Left ventricle myocardium inferior (tissue), 1 donor: ENCODE data around the gene VPS50. TPM values are rescaled to one million over a fixed set of nuclear protein-coding genes. Genes with fewer than 3 reads are reported as not detected.

Experiments
- DNase-seq: peaks from one replicate; pipeline ENCODE4 v3.0.0-alpha.2; 2020
- H3K27ac ChIP-seq: fragments of 200-600 bp; replicated peaks from 2 replicates; pipeline ENCODE4 v1.8.0; 2021
- H3K27me3 ChIP-seq: fragments of 200-600 bp; 2 replicates; pipeline ENCODE4 v1.8.0; 2021; ENCODE audit warnings: low read depth
- H3K36me3 ChIP-seq: fragments of 200-600 bp; 2 replicates; pipeline ENCODE4 v1.8.0; 2021
- H3K4me1 ChIP-seq: fragments of 200-600 bp; 2 replicates; pipeline ENCODE4 v1.8.0; 2021
- H3K4me3 ChIP-seq: fragments of 200-600 bp; 2 replicates; pipeline ENCODE4 v1.8.0; 2021; ENCODE audit warnings: mild to moderate bottlenecking, moderate library complexity
- H3K9me3 ChIP-seq: fragments of 200-600 bp; replicated peaks from 2 replicates; pipeline ENCODE4 v1.8.0; 2021
- intact Hi-C: fragments of 100-400 bp; cut with micrococcal nuclease; formaldehyde crosslinking; loops from one replicate; pipeline ENCODE4 v1.11.0; 2022
- total RNA-seq: library from RNA; stranded (reverse); fragmentation: NEBNext Ultra II Directional; extraction: Animal tissue kit (Norgen Biotek cat#: 25700); gene quantifications from one replicate; pipeline ENCODE4 v1.2.1, GENCODE V29; 2021
- TF ChIP-seq, protein P1 (sequence below): fragments of 200-600 bp; IDR thresholded peaks from 2 replicates; pipeline ENCODE4 v1.8.0; 2021; ENCODE audit warnings: antibody characterized with exemption, mild to moderate bottlenecking, borderline replicate concordance
- donor health status: DM: no; HTN: yes; CAD: no; lungs with severe emphysema.

The VPS50 gene
- total RNA-seq, 1 donor from 2014 or later = 19.5 TPM

- Histone ChIP-seq H3K36me3 (peaks cover 9% of the 10 kb centered on the region), H3K27me3 (no peaks in the 10 kb centered on the region), H3K9me3 (no peaks in the 10 kb centered on the region), H3K4me1 (no peaks in the 10 kb centered on the region), H3K27ac (no peak overlapping the region), H3K4me3 (no peak overlapping the region)
- intact Hi-C loops = loop anchor here (10.0 kb wide), 1 partner anchor 313 kb away; no protein-coding TSS in a partner anchor
- no peak for DNase-seq
- TF ChIP-seq, protein P1, sequence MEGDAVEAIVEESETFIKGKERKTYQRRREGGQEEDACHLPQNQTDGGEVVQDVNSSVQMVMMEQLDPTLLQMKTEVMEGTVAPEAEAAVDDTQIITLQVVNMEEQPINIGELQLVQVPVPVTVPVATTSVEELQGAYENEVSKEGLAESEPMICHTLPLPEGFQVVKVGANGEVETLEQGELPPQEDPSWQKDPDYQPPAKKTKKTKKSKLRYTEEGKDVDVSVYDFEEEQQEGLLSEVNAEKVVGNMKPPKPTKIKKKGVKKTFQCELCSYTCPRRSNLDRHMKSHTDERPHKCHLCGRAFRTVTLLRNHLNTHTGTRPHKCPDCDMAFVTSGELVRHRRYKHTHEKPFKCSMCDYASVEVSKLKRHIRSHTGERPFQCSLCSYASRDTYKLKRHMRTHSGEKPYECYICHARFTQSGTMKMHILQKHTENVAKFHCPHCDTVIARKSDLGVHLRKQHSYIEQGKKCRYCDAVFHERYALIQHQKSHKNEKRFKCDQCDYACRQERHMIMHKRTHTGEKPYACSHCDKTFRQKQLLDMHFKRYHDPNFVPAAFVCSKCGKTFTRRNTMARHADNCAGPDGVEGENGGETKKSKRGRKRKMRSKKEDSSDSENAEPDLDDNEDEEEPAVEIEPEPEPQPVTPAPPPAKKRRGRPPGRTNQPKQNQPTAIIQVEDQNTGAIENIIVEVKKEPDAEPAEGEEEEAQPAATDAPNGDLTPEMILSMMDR = no peak
These were observed 9.9 kb downstream of the VPS50 start for GRCh38 chr7:93242106-93242505.

DNA sequence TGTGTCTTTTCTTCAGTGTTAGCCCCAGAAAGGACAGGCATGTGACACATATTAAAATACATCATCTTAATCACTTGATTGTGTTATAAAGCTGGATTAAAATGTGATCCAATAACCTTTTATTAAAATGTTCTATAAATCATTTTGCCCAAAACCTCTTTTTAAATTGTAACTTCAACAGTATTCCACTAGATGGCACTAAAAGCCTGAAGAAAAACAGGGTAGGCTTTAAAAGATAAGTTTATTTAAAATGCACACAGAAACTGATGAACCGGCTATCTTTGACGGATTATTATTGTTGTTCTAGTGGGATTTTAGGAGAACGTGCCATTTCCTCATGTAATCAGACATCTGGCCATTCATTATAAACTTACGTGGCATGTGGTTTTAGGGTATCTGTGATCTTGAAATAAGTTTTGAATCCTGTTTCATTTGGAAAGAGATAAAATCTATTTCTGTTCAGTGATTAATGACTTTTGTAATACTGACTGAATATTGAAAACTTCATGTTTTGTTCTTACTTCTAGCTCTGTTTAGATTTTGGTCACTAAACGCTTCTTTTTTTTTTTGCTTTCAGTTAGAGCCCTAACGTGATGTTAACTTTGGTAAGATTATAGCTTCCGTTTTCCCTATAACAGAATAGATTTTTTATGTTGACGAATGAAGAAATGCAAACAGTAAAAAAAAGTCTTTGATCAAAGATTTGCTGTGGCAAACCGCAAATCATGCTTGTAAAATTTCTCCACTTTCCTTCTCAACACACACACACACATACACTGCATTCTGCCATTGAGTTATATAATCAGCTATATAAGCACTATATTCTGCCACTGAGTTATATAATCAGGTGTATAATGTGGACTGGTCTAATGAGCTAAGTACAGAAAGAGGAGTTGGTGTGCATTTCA lies 13.6 kb downstream of the VPS50 start:
- peaks cover 5% of the 10 kb centered on the region for H3K4me1 ChIP-seq
- DNase-seq = no peak
- intact Hi-C loops = loop anchor here (10.0 kb wide), 1 partner anchor 309 kb away; no protein-coding TSS in a partner anchor
- no peak overlapping the region for H3K4me3 ChIP-seq
- TF ChIP-seq, protein P1 = peak; percentile 74
- no peaks in the 10 kb centered on the region for H3K27me3 ChIP-seq
- H3K9me3 ChIP-seq = no peaks in the 10 kb centered on the region
- H3K36me3 ChIP-seq = peaks cover 9% of the 10 kb centered on the region
- no peak overlapping the region for H3K27ac ChIP-seq

DNA sequence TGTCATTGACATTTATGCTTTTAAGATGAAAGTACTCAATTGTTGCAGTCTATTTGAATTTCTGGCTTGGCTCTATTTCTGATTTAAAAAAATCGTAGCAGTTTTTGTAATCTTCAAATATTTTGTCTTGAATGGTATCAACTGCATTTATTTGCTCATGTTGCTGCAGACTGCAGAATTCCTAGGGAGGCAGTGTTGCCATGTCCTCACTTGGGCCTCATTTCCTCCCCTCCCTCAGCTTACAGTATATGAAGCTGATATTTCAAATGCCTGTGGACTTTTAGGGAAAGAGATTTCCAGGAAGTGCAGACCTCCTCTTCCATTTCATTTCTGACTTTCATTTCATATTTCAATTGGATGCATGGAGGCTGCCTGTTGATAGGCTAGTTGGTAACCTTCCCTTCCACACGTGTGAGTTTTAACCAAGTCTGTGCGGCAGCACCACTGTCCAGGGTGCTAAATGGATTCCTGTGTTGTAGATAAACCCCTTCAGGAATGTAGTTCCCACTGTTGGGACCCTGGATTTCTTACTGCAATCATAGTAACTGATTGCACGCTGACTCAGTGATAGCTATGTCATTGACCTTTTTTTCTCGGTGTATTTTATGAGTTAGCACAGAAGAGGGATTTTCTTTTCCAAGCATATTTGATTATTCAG lies 17.5 kb downstream of the VPS50 start:
- H3K27me3 ChIP-seq = no peaks in the 10 kb centered on the region
- H3K27ac ChIP-seq = no peak overlapping the region
- H3K4me1 ChIP-seq = peaks cover 5% of the 10 kb centered on the region
- peaks cover 6% of the 10 kb centered on the region for H3K36me3 ChIP-seq
- no peaks in the 10 kb centered on the region for H3K9me3 ChIP-seq
- TF ChIP-seq, protein P1 = no peak
- no peak for DNase-seq
- H3K4me3 ChIP-seq = no peak overlapping the region
- intact Hi-C loops = loop anchor here (10.0 kb wide), 1 partner anchor 305 kb away; no protein-coding TSS in a partner anchor

GRCh38 chr7:93258661-93259060 lies 26.5 kb downstream of the VPS50 start:
- TF ChIP-seq, protein P1 = no peak
- no peak overlapping the region for H3K27ac ChIP-seq
- intact Hi-C loops = no loop called here
- DNase-seq = no peak
- H3K27me3 ChIP-seq = no peaks in the 10 kb centered on the region
- no peak overlapping the region for H3K4me3 ChIP-seq
- peaks cover 43% of the 10 kb centered on the region for H3K36me3 ChIP-seq
- H3K9me3 ChIP-seq = no peaks in the 10 kb centered on the region
- H3K4me1 ChIP-seq = no peaks in the 10 kb centered on the region

DNA sequence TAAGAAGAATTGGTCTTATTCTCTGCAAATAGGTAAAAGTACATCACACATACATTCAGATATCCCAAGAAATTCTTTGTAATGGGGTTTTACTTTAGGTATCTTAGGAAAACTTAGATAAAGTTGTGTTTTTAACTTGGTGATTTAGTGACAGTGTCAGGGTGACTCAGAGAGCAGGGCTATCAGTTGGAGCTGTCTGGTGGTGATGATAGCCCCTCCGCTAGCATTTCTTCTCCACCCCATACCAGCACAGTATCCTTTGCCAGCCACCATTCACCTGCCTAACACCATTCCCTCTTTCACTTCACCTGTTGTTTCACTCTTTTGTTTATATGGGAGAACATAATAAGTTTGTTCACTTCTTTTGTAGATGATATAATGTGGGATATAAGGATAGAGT lies 30.4 kb downstream of the VPS50 start:
- Histone ChIP-seq H3K9me3 (no peaks in the 10 kb centered on the region), H3K27me3 (no peaks in the 10 kb centered on the region), H3K36me3 (peaks cover 41% of the 10 kb centered on the region), H3K27ac (no peak overlapping the region), H3K4me1 (no peaks in the 10 kb centered on the region), H3K4me3 (no peak overlapping the region)
- no peak for DNase-seq
- intact Hi-C loops = no loop called here
- TF ChIP-seq, protein P1 = no peak
